Liver (tissue), 9 donors: ENCODE data around the gene TBCD. TPM values are rescaled to one million over a fixed set of nuclear protein-coding genes. Genes with fewer than 3 reads are reported as not detected.

Experiments
- DNase-seq: peaks from one replicate; pipeline ENCODE4 v3.0.0-alpha.2; 2017; ENCODE audit warnings: low spot score
- H3K27ac ChIP-seq, 2 donors: one replicate each; pipeline ENCODE4 v1.7.0; 2013; ENCODE audit warnings: inconsistent platforms in 2 of 2, low read length in 2 of 2, control low read depth in 1 of 2, low read depth in 1 of 2, mild to moderate bottlenecking in 1 of 2
- H3K27me3 ChIP-seq, 4 donors: one replicate each; pipeline versions ENCODE4 v1.6.1 to v1.7.0; 2013; ENCODE audit warnings: low read length in 3 of 4, inconsistent platforms in 1 of 4, mild to moderate bottlenecking in 1 of 4, moderate library complexity in 1 of 4; ENCODE audit not compliant: control insufficient read depth in 4 of 4, insufficient read depth in 4 of 4
- H3K36me3 ChIP-seq, 4 donors: one replicate each; pipeline versions ENCODE4 v1.6.1 to v1.7.0; 2013; ENCODE audit warnings: low read length in 3 of 4, mild to moderate bottlenecking in 3 of 4, low read depth in 1 of 4, moderate library complexity in 1 of 4; ENCODE audit not compliant: control insufficient read depth in 4 of 4, insufficient read depth in 3 of 4
- H3K4me1 ChIP-seq, 4 donors: one replicate each; pipeline versions ENCODE4 v1.6.1 to v1.7.0; 2013; ENCODE audit warnings: low read length in 3 of 4, mild to moderate bottlenecking in 3 of 4, moderate library complexity in 1 of 4; ENCODE audit not compliant: control insufficient read depth in 4 of 4, insufficient read depth in 4 of 4
- H3K4me3 ChIP-seq, 3 donors: one replicate each; pipeline versions ENCODE4 v1.6.1 to v1.7.0; 2013; ENCODE audit warnings: low read length in 3 of 3, control low read depth in 1 of 3, low read depth in 1 of 3, mild to moderate bottlenecking in 1 of 3
- H3K9ac ChIP-seq, 2 donors: one replicate each; pipeline ENCODE4 v1.7.0; 2013; ENCODE audit warnings: low read length in 2 of 2, mild to moderate bottlenecking in 2 of 2, moderate library complexity in 2 of 2, control low read depth in 1 of 2, low read depth in 1 of 2
- H3K9me3 ChIP-seq, 4 donors: one replicate each; pipeline versions ENCODE4 v1.6.1 to v1.7.0; 2013; ENCODE audit warnings: low read length in 3 of 4; ENCODE audit not compliant: control insufficient read depth in 4 of 4
- EGR1 ChIP-seq, 2 donors: IDR thresholded peaks; 2 replicates each; pipeline ENCODE4 v1.6.1; 2016 to 2018; ENCODE audit warnings: antibody characterized with exemption in 2 of 2, low read depth in 2 of 2
- FOXA1 ChIP-seq: IDR thresholded peaks from 2 replicates; pipeline ENCODE4 v1.6.1; 2016; ENCODE audit warnings: antibody characterized with exemption
- GABPA ChIP-seq, 2 donors: IDR thresholded peaks in 1 of 2; conservative IDR thresholded peaks in 1 of 2; 2 replicates each; pipeline ENCODE4 v1.6.1; 2016; ENCODE audit warnings: antibody characterized with exemption in 2 of 2, mild to moderate bottlenecking in 1 of 2, moderate library complexity in 1 of 2
- HNF4A ChIP-seq, 2 donors: conservative IDR thresholded peaks; 2 replicates each; pipeline ENCODE4 v1.6.1; 2016; ENCODE audit warnings: antibody characterized with exemption in 2 of 2, mild to moderate bottlenecking in 2 of 2
- HNF4G ChIP-seq: IDR thresholded peaks from 2 replicates; pipeline ENCODE4 v1.6.1; 2016; ENCODE audit warnings: antibody characterized with exemption
- JUND ChIP-seq, 2 donors: IDR thresholded peaks; 2 replicates each; pipeline ENCODE4 v1.6.1; 2016; ENCODE audit warnings: antibody characterized with exemption in 2 of 2
- NR2F2 ChIP-seq: IDR thresholded peaks from 2 replicates; pipeline ENCODE4 v1.6.1; 2016; ENCODE audit warnings: antibody characterized with exemption
- RAD21 ChIP-seq, 2 donors: IDR thresholded peaks; 2 replicates each; pipeline ENCODE4 v1.6.1; 2016; ENCODE audit warnings: antibody characterized with exemption in 2 of 2, mild to moderate bottlenecking in 2 of 2
- REST ChIP-seq: IDR thresholded peaks from 2 replicates; pipeline ENCODE4 v1.6.1; 2016; ENCODE audit warnings: antibody characterized with exemption, mild to moderate bottlenecking
- RXRA ChIP-seq, 2 donors: IDR thresholded peaks; 2 replicates each; pipeline ENCODE4 v1.6.1; 2017 to 2018; ENCODE audit warnings: antibody characterized with exemption in 2 of 2, mild to moderate bottlenecking in 1 of 2
- SP1 ChIP-seq: IDR thresholded peaks from 2 replicates; pipeline ENCODE4 v1.6.1; 2018; ENCODE audit warnings: antibody characterized with exemption, mild to moderate bottlenecking
- TAF1 ChIP-seq: conservative IDR thresholded peaks from 2 replicates; pipeline ENCODE4 v1.6.1; 2016; ENCODE audit warnings: antibody characterized with exemption, mild to moderate bottlenecking
- YY1 ChIP-seq: IDR thresholded peaks from 2 replicates; pipeline ENCODE4 v1.6.1; 2016; ENCODE audit warnings: antibody characterized with exemption, mild to moderate bottlenecking
- ZBTB33 ChIP-seq: IDR thresholded peaks from 2 replicates; pipeline ENCODE4 v1.6.1; 2016; ENCODE audit warnings: antibody characterized with exemption
- WGBS: extraction: QIAGEN DNeasy Blood & Tissue Kit; methylation state at CpG from one replicate; pipeline ENCODE4 v1.1.7; 2013; 5-methylcytosine and 5-hydroxymethylcytosine counted together
- polyA plus RNA-seq, 2 donors: library from polyadenylated mRNA; stranded (reverse) in 1 of 2; unstranded in 1 of 2; fragments of 200-250 nt in 1 of 2; fragments of >200 nt in 1 of 2; fragmentation: Nextera tagmentation in 1 of 2; extraction: Ambion mirVana in 1 of 2; gene quantifications; one replicate each; pipeline versions ENCODE4 v1.2.1 to v1.2.3, GENCODE V29; 2013 to 2015
- total RNA-seq, 2 donors: library from RNA; depleted of rRNA; stranded (reverse); fragments of >200 nt; gene quantifications; one replicate each; pipeline ENCODE4 v1.2.3, GENCODE V29; 2014
- donor health status: healthy.
- donor health status: healthy.
- donor health status: healthy.
- donor health status: healthy.
- donor health status: healthy.

TBCD gene
- total and polyA plus RNA-seq, 4 donors: 29.8 to 42.2 (median 33.0) TPM

GRCh38 chr17:82931699-82932517 lies 180.0 kb downstream of the TBCD start:
- no peak overlapping the region for H3K27ac ChIP-seq
- WGBS: 91% methylated on average over 29 of the region's 29 CpGs
- peaks cover under 1 to 54% (median 14%) of the 10 kb centered on the region in 4 donors for H3K36me3 ChIP-seq
- no peak for DNase-seq
- no peak overlapping the region for H3K4me3 ChIP-seq
- no peaks in the 10 kb centered on the region for H3K9me3 ChIP-seq
- H3K27me3 ChIP-seq: no peaks in the 10 kb centered on the region
- TF ChIP-seq HNF4G: no peak
- TF ChIP-seq HNF4A (conservative IDR thresholded peaks at IDR 0.05): no peak
- TF ChIP-seq FOXA1: no peak
- no peak for TF ChIP-seq EGR1 (IDR thresholded peaks at IDR 0.05; ENCODE audit: low read depth in 2 of 2)
- TF ChIP-seq YY1: no peak
- no peak for TF ChIP-seq RAD21 (IDR thresholded peaks at IDR 0.05)
- TF ChIP-seq TAF1: no peak
- TF ChIP-seq NR2F2: no peak
- no peak for TF ChIP-seq REST
- TF ChIP-seq GABPA (IDR thresholded peaks at IDR 0.05 in 1 of 2, conservative IDR thresholded peaks at IDR 0.05 in 1 of 2): no peak
- no peak for TF ChIP-seq RXRA (IDR thresholded peaks at IDR 0.05)
- no peak for TF ChIP-seq JUND (IDR thresholded peaks at IDR 0.05)
- TF ChIP-seq ZBTB33: no peak
- no peak overlapping the region for H3K9ac ChIP-seq
- no peaks in the 10 kb centered on the region for H3K4me1 ChIP-seq

- no peak overlapping the region for H3K9ac ChIP-seq
- 92% methylated on average over 28 of the region's 28 CpGs for WGBS
- no peak for DNase-seq
- no peaks in the 10 kb centered on the region for H3K4me1 ChIP-seq
- no peaks in the 10 kb centered on the region for H3K9me3 ChIP-seq
- no peak overlapping the region for H3K27ac ChIP-seq
- H3K4me3 ChIP-seq: no peak overlapping the region
- peaks cover 0 to 55% (median 12%) of the 10 kb centered on the region in 4 donors for H3K36me3 ChIP-seq
- no peaks in the 10 kb centered on the region for H3K27me3 ChIP-seq
- TF ChIP-seq SP1 (no peak), RXRA (IDR thresholded peaks at IDR 0.05) (no peak), REST (no peak)
Observed at GRCh38 chr17:82932518-82933310, 180.8 kb downstream of the TBCD start.
